Activated CD4-positive, alpha-beta T cell treated with anti-CD3 and anti-CD28 coated beads, Interleukin-2, amount 50 U/mL, for 1 hour (primary cell): ENCODE results near the gene ITGA2.

Experiments
- DNase-seq: peaks from one replicate; pipeline ENCODE4 v3.0.0-alpha.2; 2020

ITGA2 gene

GRCh38 chr5:53066088-53066487 lies 76.9 kb downstream of the ITGA2 start:
- DNase-seq = no peak

DNA sequence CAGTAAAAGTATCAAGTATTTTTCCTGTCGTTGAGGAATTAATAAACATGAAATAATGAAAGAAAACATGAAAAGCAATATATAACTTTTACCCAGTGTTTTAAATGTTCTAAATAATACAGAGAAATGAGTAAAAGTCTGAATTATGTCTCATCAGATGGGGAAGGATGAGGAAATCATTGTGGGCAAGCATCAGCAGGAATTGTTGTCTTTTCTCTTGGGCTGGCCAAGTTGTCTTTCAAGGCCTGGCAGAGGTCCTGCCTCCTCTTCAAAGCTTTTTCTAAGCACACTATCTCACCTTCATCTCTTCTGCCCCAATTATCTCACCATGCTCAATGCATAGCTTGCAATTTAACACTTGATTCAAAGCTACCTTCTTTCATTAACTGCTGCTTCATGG lies 78.5 kb downstream of the ITGA2 start:
- no peak for DNase-seq

DNA sequence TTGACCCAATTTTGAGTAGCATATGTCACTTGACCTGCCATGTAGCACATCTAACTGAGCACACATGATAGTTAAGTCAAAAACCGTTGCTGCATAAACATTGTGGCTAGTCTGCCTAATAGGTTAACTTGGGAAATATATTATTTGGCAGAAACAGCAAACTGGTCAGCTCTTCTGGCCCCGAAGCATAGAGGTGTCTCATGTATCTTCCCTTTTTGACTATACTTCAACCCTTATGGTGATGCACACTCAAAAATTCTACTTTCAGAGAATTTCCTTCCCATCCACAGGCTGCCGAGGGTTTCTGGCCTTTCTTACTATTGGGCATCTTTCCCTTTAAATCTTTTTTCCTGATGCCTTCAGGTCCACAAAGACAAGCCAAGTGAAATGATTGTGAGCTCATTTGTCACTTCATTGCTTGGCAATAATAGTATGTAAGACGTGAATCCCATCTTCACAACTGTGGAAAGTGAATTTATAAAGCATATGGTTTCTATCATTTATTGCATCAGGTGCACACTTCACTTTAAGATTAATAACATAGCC lies 79.2 kb downstream of the ITGA2 start:
- no peak for DNase-seq

- no peak for DNase-seq
Observed at GRCh38 chr5:53069626-53070025, 80.5 kb downstream of the ITGA2 start.

DNA sequence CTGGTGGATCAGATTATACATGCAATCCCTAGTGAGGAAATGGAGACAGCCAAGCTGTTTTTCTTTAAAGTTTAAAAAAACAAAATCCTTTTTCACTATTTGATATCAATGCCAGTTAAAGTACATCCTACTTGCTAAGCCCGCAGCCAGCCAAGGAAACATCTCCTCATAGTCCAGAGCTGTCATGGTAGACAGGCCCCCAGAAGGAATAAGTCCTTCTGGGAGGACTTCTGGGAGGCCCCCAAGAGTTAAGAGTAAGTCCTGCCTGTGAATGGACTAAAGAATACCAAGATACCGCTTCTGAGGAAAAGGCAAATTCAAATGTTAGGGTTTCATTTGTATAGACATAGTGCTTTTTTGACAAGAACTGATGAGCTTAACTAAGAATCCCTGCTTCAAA lies 82.1 kb downstream of the ITGA2 start:
- no peak for DNase-seq

DNA sequence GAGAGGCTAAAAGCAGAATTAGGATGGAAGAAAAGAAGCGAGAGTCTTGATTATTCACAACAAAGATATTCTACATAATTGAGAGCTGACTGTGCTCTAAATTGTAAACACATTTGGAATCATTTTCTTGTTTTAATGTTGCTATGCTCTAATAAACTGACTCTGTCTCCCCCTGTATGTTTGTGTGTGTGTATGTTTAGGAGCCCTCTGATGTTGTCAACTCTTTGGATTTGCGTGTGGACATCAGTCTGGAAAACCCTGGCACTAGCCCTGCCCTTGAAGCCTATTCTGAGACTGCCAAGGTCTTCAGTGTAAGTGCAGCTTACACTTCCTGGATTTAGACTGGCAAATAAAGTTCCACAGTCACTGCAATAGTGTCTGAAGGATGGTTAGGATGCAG lies 82.6 kb downstream of the ITGA2 start:
- no peak for DNase-seq

DNA sequence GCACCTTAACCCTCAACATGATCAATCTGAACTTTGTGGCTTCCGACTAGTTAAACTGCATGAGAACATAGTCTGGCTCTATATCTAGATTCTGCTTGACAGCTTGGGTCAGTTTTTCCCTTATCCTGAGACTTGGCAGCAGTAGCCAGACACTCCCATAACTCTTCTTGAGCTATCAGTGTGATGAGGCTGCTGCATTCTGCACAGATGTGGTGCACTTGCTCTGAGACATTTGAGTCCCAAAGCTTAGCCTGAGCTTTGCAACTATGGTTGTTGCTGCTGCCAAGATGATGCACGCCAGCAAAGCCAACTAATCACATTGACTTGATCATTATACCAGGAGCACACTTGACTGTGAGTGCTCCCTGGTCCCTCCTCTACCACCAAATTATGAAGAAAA lies 84.2 kb downstream of the ITGA2 start:
- no peak for DNase-seq

DNA sequence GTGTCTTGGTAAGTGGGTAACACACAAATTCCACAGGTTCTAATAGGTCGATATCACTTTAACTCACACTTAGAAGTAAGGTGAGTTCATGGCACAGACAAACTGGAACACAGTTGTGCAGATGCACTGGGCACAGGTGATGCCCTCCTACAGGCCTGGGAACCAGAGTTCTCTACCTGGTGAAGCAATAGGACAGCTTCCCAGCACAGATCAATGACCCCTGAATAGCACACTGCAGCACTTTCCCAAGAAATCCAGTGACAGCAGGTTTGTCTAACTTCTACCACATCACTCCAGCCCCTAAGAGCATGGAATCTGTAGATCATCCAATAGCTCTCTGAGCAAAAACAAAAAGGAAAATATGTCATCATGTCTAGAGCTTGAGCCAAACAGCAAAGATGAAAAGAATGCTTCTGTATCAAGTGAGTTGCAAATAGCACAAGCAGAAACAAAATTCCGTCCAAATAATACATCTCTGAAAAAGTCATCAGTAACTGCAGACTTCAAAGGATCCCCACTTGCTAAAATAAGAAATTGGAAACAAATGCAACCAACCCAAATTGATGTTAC lies 86.9 kb downstream of the ITGA2 start:
- DNase-seq = no peak

DNA sequence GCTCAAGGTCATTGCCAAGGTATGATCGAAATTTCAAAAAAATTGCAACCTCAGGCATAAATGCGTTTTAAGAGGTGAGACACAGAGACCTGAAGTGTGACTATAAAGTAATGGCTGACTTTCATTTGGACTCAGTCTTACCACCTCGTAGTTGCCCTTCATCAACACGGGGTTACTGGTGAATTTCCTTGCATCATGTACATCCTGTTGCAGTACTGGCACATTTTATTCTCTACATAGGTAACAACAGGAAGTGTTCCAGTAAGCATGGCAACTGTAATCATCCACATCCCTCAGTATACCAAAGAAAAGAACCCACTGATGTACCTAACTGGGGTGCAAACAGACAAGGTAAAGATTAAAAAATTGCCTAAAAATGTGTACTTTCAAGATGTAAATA lies 91.1 kb downstream of the ITGA2 start:
- no peak for DNase-seq

DNA sequence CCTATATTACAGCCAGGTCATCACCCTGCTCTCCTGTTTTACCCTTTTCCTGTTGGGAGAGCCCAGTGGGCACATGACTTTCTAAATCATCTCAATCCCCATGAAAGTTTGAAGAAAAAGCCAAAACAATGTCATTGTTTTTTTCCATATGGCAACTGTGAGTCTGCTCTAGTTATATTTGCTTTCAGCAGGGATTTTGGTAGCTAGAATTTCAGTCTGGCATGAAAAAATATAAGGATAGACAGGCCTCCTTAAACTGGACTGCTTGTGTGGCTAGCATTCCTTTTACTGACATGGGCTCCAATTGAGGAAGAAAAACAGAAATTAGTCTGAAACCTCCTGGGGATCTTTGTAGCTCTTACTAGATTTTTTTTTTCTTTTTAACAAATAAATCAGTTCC lies 94.8 kb downstream of the ITGA2 start:
- no peak for DNase-seq

DNA sequence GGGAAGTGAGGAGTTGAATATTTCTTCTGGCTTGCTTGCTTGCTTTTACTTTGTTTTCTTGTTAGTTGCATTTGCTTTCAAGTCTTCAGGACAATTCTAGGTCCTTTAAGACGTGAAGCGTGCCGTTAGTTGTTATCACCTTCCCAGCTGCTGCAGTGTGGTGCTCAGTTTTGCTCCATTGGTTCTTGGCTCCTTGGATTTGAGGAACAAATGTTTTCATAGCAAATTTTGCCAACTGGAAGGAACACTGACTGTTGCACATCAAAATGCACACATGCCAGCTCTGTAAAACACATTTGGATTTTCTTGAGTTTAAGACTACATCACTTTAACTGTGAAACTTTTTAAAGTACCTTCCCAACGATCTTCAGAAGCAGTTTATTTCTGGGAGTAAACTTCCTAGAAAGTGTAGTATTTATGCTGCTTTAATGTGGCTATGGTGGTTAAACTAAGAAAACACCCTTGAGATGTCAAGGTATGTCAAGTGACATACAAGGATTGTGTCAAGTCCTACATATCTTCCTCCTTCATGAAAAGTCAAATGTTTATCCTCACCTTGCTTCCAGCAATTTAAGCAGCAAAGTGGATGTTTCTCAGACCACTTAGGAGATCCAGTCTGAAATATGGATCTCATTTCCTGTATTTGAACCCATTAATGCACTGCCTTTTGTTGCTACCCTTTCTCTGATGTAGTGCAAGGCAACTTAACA lies 95.5 kb downstream of the ITGA2 start:
- DNase-seq = no peak

GRCh38 chr5:53087171-53087570 lies 98.0 kb downstream of the ITGA2 start:
- no peak for DNase-seq

DNA sequence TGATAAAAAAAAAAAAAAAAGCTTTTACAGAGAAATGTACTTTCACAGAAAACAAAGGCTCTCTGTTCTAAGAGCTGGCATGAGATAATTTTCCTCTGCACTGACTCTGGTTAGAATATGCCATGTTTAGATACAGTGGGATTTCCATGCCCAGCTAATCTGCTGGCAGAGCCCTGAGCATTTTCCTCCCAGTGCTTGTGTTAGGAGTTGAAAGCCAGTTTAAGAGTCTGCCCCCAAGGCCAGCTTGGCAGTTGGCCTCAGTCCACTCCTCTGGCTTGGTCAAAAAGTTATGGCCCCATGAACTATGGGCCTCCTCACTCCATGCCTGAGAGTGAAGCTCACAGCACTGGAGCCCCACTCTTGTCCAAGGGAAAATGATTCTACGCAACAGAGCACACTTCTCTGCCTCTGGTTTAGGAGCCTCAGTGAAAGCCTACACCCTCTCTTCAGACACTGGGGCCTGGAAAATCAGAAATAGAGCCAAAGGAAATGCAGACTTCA lies 98.5 kb downstream of the ITGA2 start:
- no peak for DNase-seq

GRCh38 chr5:53089481-53089991 lies 100.4 kb downstream of the ITGA2 start:
- no peak for DNase-seq

DNA sequence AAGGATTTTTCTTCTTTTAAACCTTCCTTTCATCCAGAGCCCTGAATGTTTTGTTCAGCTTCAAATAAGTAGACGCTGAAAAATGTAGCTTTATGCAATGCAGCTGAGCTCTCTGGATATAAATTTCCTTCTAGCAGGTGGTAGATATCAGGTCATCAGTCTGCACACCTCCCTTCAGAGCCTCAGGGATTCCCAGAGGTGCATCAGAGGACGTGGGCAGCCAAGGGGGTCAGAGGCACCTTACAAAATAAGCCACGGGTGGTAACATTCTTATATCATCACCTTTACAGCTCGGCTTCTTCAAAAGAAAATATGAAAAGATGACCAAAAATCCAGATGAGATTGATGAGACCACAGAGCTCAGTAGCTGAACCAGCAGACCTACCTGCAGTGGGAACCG lies 101.1 kb downstream of the ITGA2 start:
- DNase-seq = no peak

GRCh38 chr5:53091289-53091688 lies 102.1 kb downstream of the ITGA2 start:
- no peak for DNase-seq

GRCh38 chr5:53092242-53092641 lies 103.1 kb downstream of the ITGA2 start:
- DNase-seq = no peak

DNA sequence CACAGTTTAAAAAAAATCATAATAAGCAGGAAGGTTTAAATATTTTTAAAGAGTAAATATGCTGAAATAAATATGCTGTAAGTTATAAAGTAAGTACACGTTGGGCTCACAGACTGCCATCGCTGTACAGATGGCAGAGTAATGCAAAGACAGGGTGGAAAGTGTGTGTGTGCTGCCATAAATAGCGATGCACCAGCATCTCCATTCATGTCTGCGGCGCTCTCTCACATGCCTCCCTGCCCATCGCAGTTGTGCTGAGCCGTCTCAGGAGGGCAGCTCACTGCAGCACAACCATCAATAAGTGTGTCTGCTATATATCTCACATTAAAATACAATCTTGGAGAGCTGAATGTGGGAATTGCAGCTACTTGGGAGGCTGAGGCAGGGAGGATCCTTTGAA lies 106.1 kb downstream of the ITGA2 start:
- DNase-seq = no peak

- DNase-seq = peak; percentile 68
Observed at GRCh38 chr5:53095931-53096525, 106.9 kb downstream of the ITGA2 start.

GRCh38 chr5:53099546-53099945 lies 110.4 kb downstream of the ITGA2 start:
- no peak for DNase-seq

GRCh38 chr5:53100606-53101005 lies 111.5 kb downstream of the ITGA2 start:
- no peak for DNase-seq

GRCh38 chr5:53105611-53106300 lies 116.6 kb downstream of the ITGA2 start:
- DNase-seq = no peak

DNA sequence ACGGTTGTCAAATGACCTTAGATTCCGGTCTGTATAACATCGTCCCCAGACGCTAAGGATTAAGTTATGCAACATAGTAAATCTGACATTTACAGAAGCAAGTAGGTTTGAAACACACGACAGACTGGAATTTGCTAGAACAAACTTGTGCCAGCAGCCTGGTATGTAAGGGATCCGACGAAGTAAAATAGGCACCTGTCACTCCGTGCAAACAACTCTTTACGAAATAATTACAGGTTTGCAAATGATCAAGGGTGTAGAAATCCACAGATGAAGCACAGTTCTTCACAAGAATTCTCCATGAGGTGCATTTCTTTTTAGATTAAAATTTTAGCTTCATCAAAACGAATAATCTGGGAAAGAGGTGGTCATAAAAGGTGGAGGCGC lies 119.9 kb downstream of the ITGA2 start:
- no peak for DNase-seq
